Mesenchymal stem cell (in vitro differentiated cells and primary cell): ENCODE results near the gene CCL1.

Source experiments
- DNase-seq: peaks from one replicate; pipeline ENCODE4 v3.0.0-alpha.2; 2013
- H2AFZ ChIP-seq: one replicate; pipeline ENCODE4 v1.6.1; 2013; ENCODE audit warnings: low read depth, mild to moderate bottlenecking, control low read depth, inconsistent platforms, low read length, moderate library complexity
- H2AK5ac ChIP-seq: 2 replicates; pipeline ENCODE4 v1.6.1; 2013; ENCODE audit warnings: low read length, moderate library complexity, mild to moderate bottlenecking, inconsistent platforms; ENCODE audit not compliant: severe bottlenecking
- H2BK120ac ChIP-seq: one replicate; pipeline ENCODE4 v1.6.1; 2013; ENCODE audit warnings: low read depth, mild to moderate bottlenecking, inconsistent platforms, low read length, moderate library complexity
- H2BK12ac ChIP-seq, 2 experiments: one replicate each; pipeline ENCODE4 v1.6.1; 2013; ENCODE audit warnings: inconsistent platforms in 2 of 2, low read length in 2 of 2, mild to moderate bottlenecking in 2 of 2, moderate library complexity in 2 of 2, control low read depth in 1 of 2
- H2BK15ac ChIP-seq: one replicate; pipeline ENCODE4 v1.6.1; 2013; ENCODE audit warnings: mild to moderate bottlenecking, low read depth, inconsistent platforms; ENCODE audit not compliant: poor library complexity, severe bottlenecking
- H2BK5ac ChIP-seq: 2 replicates; pipeline ENCODE4 v1.6.1; 2013; ENCODE audit warnings: low read depth, mild to moderate bottlenecking, low read length, control low read depth, inconsistent platforms; ENCODE audit not compliant: poor library complexity, severe bottlenecking
- H3K14ac ChIP-seq, 2 experiments: one replicate each; pipeline ENCODE4 v1.6.1; 2013; ENCODE audit warnings: inconsistent platforms in 2 of 2, low read length in 2 of 2, control low read depth in 1 of 2, mild to moderate bottlenecking in 1 of 2, moderate library complexity in 1 of 2
- H3K18ac ChIP-seq, 2 experiments: one replicate each; pipeline ENCODE4 v1.6.1; 2013; ENCODE audit warnings: inconsistent platforms in 2 of 2, low read length in 2 of 2, control low read depth in 1 of 2, low read depth in 1 of 2, mild to moderate bottlenecking in 1 of 2
- H3K23ac ChIP-seq, 2 experiments: one replicate each; pipeline ENCODE4 v1.6.1; 2013; ENCODE audit warnings: inconsistent platforms in 2 of 2, low read length in 2 of 2, mild to moderate bottlenecking in 2 of 2, moderate library complexity in 2 of 2, control low read depth in 1 of 2
- H3K27ac ChIP-seq: 2 replicates; pipeline ENCODE4 v1.5.1; 2013; ENCODE audit warnings: mild to moderate bottlenecking, moderate library complexity, low read length, control low read depth, inconsistent platforms; ENCODE audit not compliant: poor library complexity, severe bottlenecking
- H3K27me3 ChIP-seq, 2 experiments: 2 replicates each; pipeline versions ENCODE4 v1.6.1 to v1.7.0; 2013; ENCODE audit warnings: low read length in 2 of 2, mild to moderate bottlenecking in 2 of 2, moderate library complexity in 2 of 2, control low read depth in 1 of 2, inconsistent platforms in 1 of 2; ENCODE audit not compliant: control insufficient read depth in 1 of 2, insufficient read depth in 1 of 2
- H3K36me3 ChIP-seq, 2 experiments: 2 replicates each; pipeline versions ENCODE4 v1.6.1 to v1.7.0; 2013; ENCODE audit warnings: low read length in 2 of 2, control low read depth in 1 of 2, inconsistent platforms in 1 of 2, low read depth in 1 of 2, mild to moderate bottlenecking in 1 of 2; ENCODE audit not compliant: insufficient read depth in 2 of 2, control insufficient read depth in 1 of 2
- H3K4ac ChIP-seq, 2 experiments: one replicate each; pipeline ENCODE4 v1.6.1; 2013; ENCODE audit warnings: inconsistent platforms in 2 of 2, low read length in 2 of 2, mild to moderate bottlenecking in 2 of 2, moderate library complexity in 2 of 2, control low read depth in 1 of 2, low read depth in 1 of 2
- H3K4me1 ChIP-seq: 2 replicates; pipeline ENCODE4 v1.6.1; 2013; ENCODE audit warnings: low read depth, low read length, control low read depth; ENCODE audit not compliant: control insufficient read depth, insufficient read depth
- H3K4me2 ChIP-seq: 2 replicates; pipeline ENCODE4 v1.6.1; 2013; ENCODE audit warnings: low read length, mild to moderate bottlenecking, inconsistent platforms; ENCODE audit not compliant: poor library complexity, severe bottlenecking
- H3K4me3 ChIP-seq, 2 experiments: 2 replicates each; pipeline versions ENCODE4 v1.5.1 to v1.7.0; 2013; ENCODE audit warnings: low read length in 2 of 2, mild to moderate bottlenecking in 2 of 2, control low read depth in 1 of 2, low read depth in 1 of 2; ENCODE audit not compliant: insufficient read depth in 1 of 2
- H3K79me1 ChIP-seq: replicated peaks from 2 replicates; pipeline ENCODE4 v1.6.1; 2013; ENCODE audit warnings: mild to moderate bottlenecking, control low read depth, low read length, inconsistent platforms; ENCODE audit not compliant: poor library complexity, severe bottlenecking
- H3K9ac ChIP-seq: 2 replicates; pipeline ENCODE4 v1.7.0; 2013; ENCODE audit warnings: mild to moderate bottlenecking, low read length, moderate library complexity
- H3K9me3 ChIP-seq: 2 replicates; pipeline ENCODE4 v1.7.0; 2013; ENCODE audit warnings: mild to moderate bottlenecking, low read length; ENCODE audit not compliant: control insufficient read depth
- H4K8ac ChIP-seq: one replicate; pipeline ENCODE4 v1.6.1; 2013; ENCODE audit warnings: inconsistent platforms, mild to moderate bottlenecking, low read length, moderate library complexity
- H4K91ac ChIP-seq: one replicate; pipeline ENCODE4 v1.6.1; 2013; ENCODE audit warnings: mild to moderate bottlenecking, low read length, inconsistent platforms
- WGBS: methylation state at CpG from one replicate; pipeline ENCODE4 v1.1.7; 2013; ENCODE audit warnings: mixed read lengths; 5-methylcytosine and 5-hydroxymethylcytosine counted together

CCL1 gene

GRCh38 chr17:34400301-34400931, 37.4 kb upstream of the CCL1 start:
- no peak overlapping the region for H3K4me2 ChIP-seq
- H3K4me3 ChIP-seq, result no peak overlapping the region
- H3K9ac ChIP-seq, result no peak overlapping the region
- H2AFZ ChIP-seq, result no peak overlapping the region
- H3K4ac ChIP-seq, result no peak overlapping the region
- H3K23ac ChIP-seq, result no peak overlapping the region
- no peak overlapping the region for H4K91ac ChIP-seq
- H3K79me1 ChIP-seq, result no peaks in the 10 kb centered on the region
- no peaks in the 10 kb centered on the region for H3K36me3 ChIP-seq
- 77% methylated on average over 10 of the region's 10 CpGs for WGBS
- H3K14ac ChIP-seq, result no peak overlapping the region
- H3K18ac ChIP-seq, result no peak overlapping the region
- no peak overlapping the region for H2BK12ac ChIP-seq
- no peak overlapping the region for H2AK5ac ChIP-seq
- H3K27ac ChIP-seq, result no peak overlapping the region
- no peak overlapping the region for H2BK5ac ChIP-seq
- H2BK15ac ChIP-seq, result no peak overlapping the region
- H4K8ac ChIP-seq, result no peak overlapping the region
- no peaks in the 10 kb centered on the region for H3K4me1 ChIP-seq
- peaks cover 0 to 52% of the 10 kb centered on the region in 2 experiments for H3K27me3 ChIP-seq
- H3K9me3 ChIP-seq, result no peaks in the 10 kb centered on the region
- no peak overlapping the region for H2BK120ac ChIP-seq
- DNase-seq, result no peak

- Histone ChIP-seq H2AFZ (no peak overlapping the region), H3K23ac (no peak overlapping the region), H3K27ac (no peak overlapping the region), H2BK15ac (no peak overlapping the region), H2BK5ac (no peak overlapping the region), H3K27me3 (peaks cover 0 to 59% of the 10 kb centered on the region in 2 experiments), H3K9ac (no peak overlapping the region), H3K79me1 (no peaks in the 10 kb centered on the region), H3K4ac (no peak overlapping the region), H2AK5ac (no peak overlapping the region), H3K18ac (no peak overlapping the region), H4K8ac (no peak overlapping the region), H3K36me3 (no peaks in the 10 kb centered on the region), H2BK120ac (no peak overlapping the region), H3K4me2 (no peak overlapping the region), H3K4me1 (no peaks in the 10 kb centered on the region), H2BK12ac (no peak overlapping the region), H4K91ac (no peak overlapping the region), H3K9me3 (no peaks in the 10 kb centered on the region), H3K4me3 (no peak overlapping the region), H3K14ac (no peak overlapping the region)
- no peak for DNase-seq
- WGBS, result 40% methylated on average over 1 of the region's 1 CpG
Measured at GRCh38 chr17:34399725-34400124, 36.7 kb upstream of the CCL1 start.

DNA sequence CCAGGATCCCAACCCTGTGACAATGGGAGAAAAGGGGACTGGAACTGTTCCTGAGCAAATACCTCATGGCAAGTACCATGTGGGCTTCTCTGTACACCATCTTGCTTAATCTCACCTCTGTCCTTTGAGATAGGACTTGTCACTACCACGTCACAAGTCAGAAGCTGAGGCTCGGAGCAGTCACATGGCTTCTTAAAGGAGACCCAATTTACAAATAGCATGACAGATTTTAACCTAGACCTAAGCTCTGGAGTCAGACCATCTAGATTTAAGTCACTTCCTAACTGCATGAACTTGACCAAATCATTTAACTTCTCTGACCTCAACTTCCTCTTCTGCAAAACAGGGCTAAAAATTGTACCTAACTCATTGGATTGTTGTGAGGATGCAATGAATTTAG, 36.0 kb upstream of the CCL1 start:
- WGBS, result 46% methylated on average over 2 of the region's 2 CpGs
- no peak overlapping the region for H3K18ac ChIP-seq
- H3K9me3 ChIP-seq, result no peaks in the 10 kb centered on the region
- no peak overlapping the region for H2AFZ ChIP-seq
- no peak overlapping the region for H3K27ac ChIP-seq
- no peak overlapping the region for H4K8ac ChIP-seq
- no peak overlapping the region for H3K4ac ChIP-seq
- peaks cover 0 to 63% of the 10 kb centered on the region in 2 experiments for H3K27me3 ChIP-seq
- DNase-seq, result no peak
- no peak overlapping the region for H3K23ac ChIP-seq
- no peaks in the 10 kb centered on the region for H3K79me1 ChIP-seq
- H3K9ac ChIP-seq, result no peak overlapping the region
- H2BK12ac ChIP-seq, result no peak overlapping the region
- H2BK15ac ChIP-seq, result no peak overlapping the region
- H3K36me3 ChIP-seq, result no peaks in the 10 kb centered on the region
- no peak overlapping the region for H4K91ac ChIP-seq
- no peak overlapping the region for H2BK120ac ChIP-seq
- no peak overlapping the region for H2BK5ac ChIP-seq
- H3K14ac ChIP-seq, result no peak overlapping the region
- no peaks in the 10 kb centered on the region for H3K4me1 ChIP-seq
- no peak overlapping the region for H3K4me3 ChIP-seq
- no peak overlapping the region for H3K4me2 ChIP-seq
- H2AK5ac ChIP-seq, result no peak overlapping the region

DNA sequence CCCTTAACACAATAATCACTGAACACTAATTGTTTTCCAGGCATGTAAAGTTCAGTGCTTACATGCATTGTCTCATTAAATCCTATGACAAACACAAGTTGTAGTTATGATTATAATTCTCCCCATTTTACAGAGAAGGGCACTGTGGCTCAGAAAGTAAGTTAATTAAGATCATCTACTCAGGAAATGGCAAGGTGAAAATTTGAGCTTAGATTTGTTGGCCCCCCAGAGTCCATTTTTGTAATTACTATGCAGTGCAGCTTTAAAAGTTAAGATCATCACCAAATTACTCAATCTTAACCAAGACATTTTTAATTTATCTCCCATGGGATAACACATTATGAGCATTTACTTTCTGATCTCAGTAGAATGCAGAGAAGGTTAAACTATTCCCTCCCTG, 34.2 kb upstream of the CCL1 start:
- Histone ChIP-seq H3K27ac (no peak overlapping the region), H2AK5ac (no peak overlapping the region), H3K4me1 (no peaks in the 10 kb centered on the region), H3K9me3 (no peaks in the 10 kb centered on the region), H2AFZ (no peak overlapping the region), H2BK15ac (no peak overlapping the region), H3K4ac (no peak overlapping the region), H2BK12ac (no peak overlapping the region), H4K8ac (no peak overlapping the region), H3K4me3 (no peak overlapping the region), H3K14ac (no peak overlapping the region), H3K36me3 (no peaks in the 10 kb centered on the region), H3K18ac (no peak overlapping the region), H3K27me3 (peaks cover 0 to 77% of the 10 kb centered on the region in 2 experiments), H4K91ac (no peak overlapping the region), H3K23ac (no peak overlapping the region), H2BK5ac (no peak overlapping the region), H3K4me2 (no peak overlapping the region), H2BK120ac (no peak overlapping the region), H3K9ac (no peak overlapping the region), H3K79me1 (no peaks in the 10 kb centered on the region)
- DNase-seq, result no peak
